Endothelial cell of umbilical vein (primary cell): ENCODE results near the gene APCDD1.

ENCODE experiments used
- EZH2 ChIP-seq: IDR thresholded peaks from 2 replicates; pipeline ENCODE4 v1.6.1; 2012; ENCODE audit warnings: borderline replicate concordance, low read depth, mild to moderate bottlenecking, moderate library complexity, low read length, inconsistent platforms; ENCODE audit not compliant: severe bottlenecking
- JUN ChIP-seq: IDR thresholded peaks from 2 replicates; pipeline ENCODE4 v1.6.1; 2011; ENCODE audit warnings: borderline replicate concordance, low read depth; ENCODE audit not compliant: insufficient read length, insufficient read depth
- POLR2AphosphoS5 ChIP-seq: IDR thresholded peaks from 2 replicates; pipeline ENCODE4 v1.6.1; 2012; ENCODE audit warnings: low read depth, mild to moderate bottlenecking, control low read depth, low read length, moderate library complexity; ENCODE audit not compliant: insufficient read depth
- TF ChIP-seq, protein P1 (sequence below), 2 donors: IDR thresholded peaks; 1 replicate in 1 of 2; 2 replicates in 1 of 2; pipeline ENCODE4 v1.5.1; 2011; ENCODE audit warnings: low read length in 2 of 2, mild to moderate bottlenecking in 2 of 2, moderate library complexity in 2 of 2, control low read depth in 1 of 2, inconsistent platforms in 1 of 2, low read depth in 1 of 2; ENCODE audit not compliant: insufficient read depth in 1 of 2; ENCODE audit errors: extremely low read depth in 1 of 2

DNA sequence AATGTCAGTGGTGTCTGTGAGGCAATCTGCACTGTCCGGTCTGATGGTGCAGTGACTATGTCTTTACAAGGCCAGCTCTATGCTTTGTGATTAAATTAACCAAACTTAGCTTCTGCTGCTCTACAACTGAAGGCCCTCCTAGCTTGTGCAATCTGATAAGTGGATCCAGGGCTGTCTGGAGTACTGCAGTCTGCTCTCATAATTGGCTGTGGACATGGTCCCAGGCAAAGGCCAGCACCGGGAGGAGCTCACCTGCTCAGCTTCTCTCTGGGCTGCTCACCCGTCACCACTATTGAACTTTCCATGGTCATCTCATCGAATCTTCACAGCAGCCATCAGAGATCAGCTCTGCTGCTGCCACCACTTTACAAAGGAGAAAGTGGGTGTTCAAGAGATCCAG lies 13.0 kb upstream of the APCDD1 start:
- TF ChIP-seq JUN, result no peak
- no peak for TF ChIP-seq EZH2
- TF ChIP-seq, protein P1, sequence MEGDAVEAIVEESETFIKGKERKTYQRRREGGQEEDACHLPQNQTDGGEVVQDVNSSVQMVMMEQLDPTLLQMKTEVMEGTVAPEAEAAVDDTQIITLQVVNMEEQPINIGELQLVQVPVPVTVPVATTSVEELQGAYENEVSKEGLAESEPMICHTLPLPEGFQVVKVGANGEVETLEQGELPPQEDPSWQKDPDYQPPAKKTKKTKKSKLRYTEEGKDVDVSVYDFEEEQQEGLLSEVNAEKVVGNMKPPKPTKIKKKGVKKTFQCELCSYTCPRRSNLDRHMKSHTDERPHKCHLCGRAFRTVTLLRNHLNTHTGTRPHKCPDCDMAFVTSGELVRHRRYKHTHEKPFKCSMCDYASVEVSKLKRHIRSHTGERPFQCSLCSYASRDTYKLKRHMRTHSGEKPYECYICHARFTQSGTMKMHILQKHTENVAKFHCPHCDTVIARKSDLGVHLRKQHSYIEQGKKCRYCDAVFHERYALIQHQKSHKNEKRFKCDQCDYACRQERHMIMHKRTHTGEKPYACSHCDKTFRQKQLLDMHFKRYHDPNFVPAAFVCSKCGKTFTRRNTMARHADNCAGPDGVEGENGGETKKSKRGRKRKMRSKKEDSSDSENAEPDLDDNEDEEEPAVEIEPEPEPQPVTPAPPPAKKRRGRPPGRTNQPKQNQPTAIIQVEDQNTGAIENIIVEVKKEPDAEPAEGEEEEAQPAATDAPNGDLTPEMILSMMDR (IDR thresholded peaks at IDR 0.05; ENCODE audit: extremely low read depth in 1 of 2, insufficient read depth in 1 of 2, low read depth in 1 of 2, low read length in 2 of 2), result no peak
- TF ChIP-seq POLR2AphosphoS5, result no peak
